Brain microvascular endothelial cell (primary cell): ENCODE data around the gene SLC39A10.

ENCODE experiments used
- DNase-seq: peaks from one replicate; pipeline ENCODE4 v3.0.0-alpha.2; 2020
- H3K27ac ChIP-seq: fragments of 250-450 bp; sonication (Bioruptor Pico); 2 replicates; pipeline ENCODE4 v1.5.1; 2020; ENCODE audit warnings: mild to moderate bottlenecking, moderate library complexity
- H3K27me3 ChIP-seq: fragments of 250-450 bp; sonication (Bioruptor Pico); replicated peaks from 2 replicates; pipeline ENCODE4 v1.5.1; 2020; ENCODE audit warnings: mild to moderate bottlenecking
- H3K36me3 ChIP-seq: fragments of 250-450 bp; sonication (Bioruptor Pico); replicated peaks from 2 replicates; pipeline ENCODE4 v1.5.1; 2020; ENCODE audit warnings: mild to moderate bottlenecking
- H3K4me3 ChIP-seq: 2 replicates; pipeline ENCODE4 v1.5.1; 2011; ENCODE audit warnings: low read depth, mild to moderate bottlenecking, control low read depth, low read length, moderate library complexity
- in situ Hi-C: cut with HindIII; loops from 2 replicates; pipeline ENCODE4 v1.10.0; 2017; ENCODE audit warnings: low sequenced_read_pairs, low pct_ligation_motif_present
- TF ChIP-seq, protein P1 (sequence below): IDR thresholded peaks from 2 replicates; pipeline ENCODE4 v1.5.1; 2011; ENCODE audit warnings: low read depth, mild to moderate bottlenecking, moderate library complexity, low read length, control low read depth, inconsistent platforms; ENCODE audit errors: missing control alignments

Gene SLC39A10

DNA sequence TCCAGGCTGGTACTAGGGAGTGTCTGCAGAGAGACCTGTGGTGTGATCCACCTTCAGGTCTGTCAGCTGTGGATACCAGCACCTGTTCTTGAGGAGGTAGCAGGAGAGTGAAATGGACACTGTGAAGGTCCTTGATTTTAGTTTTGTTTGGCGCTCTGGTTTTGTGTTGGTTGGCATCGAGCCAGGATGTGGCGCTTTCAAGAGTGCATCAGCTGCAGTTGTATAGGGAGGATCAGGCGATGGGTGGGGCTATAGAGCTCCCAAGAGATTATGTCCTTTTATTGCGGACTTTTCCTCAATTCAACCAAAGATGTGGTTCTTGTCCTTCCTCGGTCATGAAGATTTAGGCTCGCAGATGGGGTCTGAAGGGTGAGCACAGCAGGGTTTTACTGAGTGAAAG lies 37.5 kb downstream of the SLC39A10 start:
- Histone ChIP-seq H3K36me3 (no peaks in the 10 kb centered on the region), H3K27ac (no peak overlapping the region), H3K4me3 (no peak overlapping the region), H3K27me3 (no peaks in the 10 kb centered on the region)
- DNase-seq, result no peak
- TF ChIP-seq, protein P1, sequence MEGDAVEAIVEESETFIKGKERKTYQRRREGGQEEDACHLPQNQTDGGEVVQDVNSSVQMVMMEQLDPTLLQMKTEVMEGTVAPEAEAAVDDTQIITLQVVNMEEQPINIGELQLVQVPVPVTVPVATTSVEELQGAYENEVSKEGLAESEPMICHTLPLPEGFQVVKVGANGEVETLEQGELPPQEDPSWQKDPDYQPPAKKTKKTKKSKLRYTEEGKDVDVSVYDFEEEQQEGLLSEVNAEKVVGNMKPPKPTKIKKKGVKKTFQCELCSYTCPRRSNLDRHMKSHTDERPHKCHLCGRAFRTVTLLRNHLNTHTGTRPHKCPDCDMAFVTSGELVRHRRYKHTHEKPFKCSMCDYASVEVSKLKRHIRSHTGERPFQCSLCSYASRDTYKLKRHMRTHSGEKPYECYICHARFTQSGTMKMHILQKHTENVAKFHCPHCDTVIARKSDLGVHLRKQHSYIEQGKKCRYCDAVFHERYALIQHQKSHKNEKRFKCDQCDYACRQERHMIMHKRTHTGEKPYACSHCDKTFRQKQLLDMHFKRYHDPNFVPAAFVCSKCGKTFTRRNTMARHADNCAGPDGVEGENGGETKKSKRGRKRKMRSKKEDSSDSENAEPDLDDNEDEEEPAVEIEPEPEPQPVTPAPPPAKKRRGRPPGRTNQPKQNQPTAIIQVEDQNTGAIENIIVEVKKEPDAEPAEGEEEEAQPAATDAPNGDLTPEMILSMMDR, result no peak
- in situ Hi-C loops, result no loop called here

- DNase-seq, result no peak
- no peak overlapping the region for H3K4me3 ChIP-seq
- no peaks in the 10 kb centered on the region for H3K36me3 ChIP-seq
- in situ Hi-C loops, result no loop called here
- H3K27ac ChIP-seq, result no peak overlapping the region
- TF ChIP-seq, protein P1, result no peak
- H3K27me3 ChIP-seq, result no peaks in the 10 kb centered on the region
Measured at GRCh38 chr2:195695002-195695631, 38.1 kb downstream of the SLC39A10 start.

- TF ChIP-seq, protein P1, result no peak
- no peak overlapping the region for H3K4me3 ChIP-seq
- DNase-seq, result no peak
- in situ Hi-C loops, result no loop called here
- no peak overlapping the region for H3K27ac ChIP-seq
- H3K27me3 ChIP-seq, result no peaks in the 10 kb centered on the region
- no peaks in the 10 kb centered on the region for H3K36me3 ChIP-seq
Measured at GRCh38 chr2:195696012-195696411, 39.0 kb downstream of the SLC39A10 start.

DNA sequence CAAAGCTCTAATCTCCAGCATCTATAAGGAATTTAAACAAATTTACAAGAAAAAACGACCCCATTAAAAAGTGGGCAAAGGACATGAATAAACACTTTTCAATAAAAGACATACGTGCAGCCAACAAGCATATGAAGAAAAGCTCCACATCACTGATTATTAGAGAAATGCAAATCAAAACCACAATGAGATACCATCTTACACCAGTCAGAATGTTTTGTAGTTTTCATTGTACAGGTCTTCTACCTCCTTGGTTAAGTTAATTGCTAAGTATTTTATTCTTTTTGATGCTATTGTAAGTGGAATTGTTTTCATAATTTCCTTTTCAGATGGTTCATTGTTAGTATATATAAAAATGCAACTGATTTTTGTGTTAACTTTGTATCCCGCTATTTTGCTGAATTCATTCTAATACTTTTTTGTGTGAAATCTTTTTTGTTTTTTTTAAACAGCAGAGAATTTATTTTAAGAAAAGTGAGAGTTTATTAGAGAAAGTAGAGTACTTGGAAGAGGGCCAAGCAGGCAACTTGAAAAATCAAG lies 40.7 kb downstream of the SLC39A10 start:
- no peak for DNase-seq
- in situ Hi-C loops, result no loop called here
- Histone ChIP-seq H3K4me3 (no peak overlapping the region), H3K36me3 (no peaks in the 10 kb centered on the region), H3K27ac (no peak overlapping the region), H3K27me3 (no peaks in the 10 kb centered on the region)
- TF ChIP-seq, protein P1, result no peak

GRCh38 chr2:195700480-195700879 lies 43.5 kb downstream of the SLC39A10 start:
- H3K4me3 ChIP-seq, result no peak overlapping the region
- H3K27ac ChIP-seq, result no peak overlapping the region
- no peaks in the 10 kb centered on the region for H3K27me3 ChIP-seq
- TF ChIP-seq, protein P1, result no peak
- in situ Hi-C loops, result no loop called here
- no peak for DNase-seq
- H3K36me3 ChIP-seq, result no peaks in the 10 kb centered on the region

- Histone ChIP-seq H3K27ac (peak overlapping the region; percentile 41), H3K27me3 (no peaks in the 10 kb centered on the region), H3K4me3 (no peak overlapping the region), H3K36me3 (no peaks in the 10 kb centered on the region)
- TF ChIP-seq, protein P1, result no peak
- peak; percentile 12 for DNase-seq
- in situ Hi-C loops, result no loop called here
Measured at GRCh38 chr2:195706161-195706900, 49.3 kb downstream of the SLC39A10 start.
